ENCODE data around the gene CHST13.

DNA sequence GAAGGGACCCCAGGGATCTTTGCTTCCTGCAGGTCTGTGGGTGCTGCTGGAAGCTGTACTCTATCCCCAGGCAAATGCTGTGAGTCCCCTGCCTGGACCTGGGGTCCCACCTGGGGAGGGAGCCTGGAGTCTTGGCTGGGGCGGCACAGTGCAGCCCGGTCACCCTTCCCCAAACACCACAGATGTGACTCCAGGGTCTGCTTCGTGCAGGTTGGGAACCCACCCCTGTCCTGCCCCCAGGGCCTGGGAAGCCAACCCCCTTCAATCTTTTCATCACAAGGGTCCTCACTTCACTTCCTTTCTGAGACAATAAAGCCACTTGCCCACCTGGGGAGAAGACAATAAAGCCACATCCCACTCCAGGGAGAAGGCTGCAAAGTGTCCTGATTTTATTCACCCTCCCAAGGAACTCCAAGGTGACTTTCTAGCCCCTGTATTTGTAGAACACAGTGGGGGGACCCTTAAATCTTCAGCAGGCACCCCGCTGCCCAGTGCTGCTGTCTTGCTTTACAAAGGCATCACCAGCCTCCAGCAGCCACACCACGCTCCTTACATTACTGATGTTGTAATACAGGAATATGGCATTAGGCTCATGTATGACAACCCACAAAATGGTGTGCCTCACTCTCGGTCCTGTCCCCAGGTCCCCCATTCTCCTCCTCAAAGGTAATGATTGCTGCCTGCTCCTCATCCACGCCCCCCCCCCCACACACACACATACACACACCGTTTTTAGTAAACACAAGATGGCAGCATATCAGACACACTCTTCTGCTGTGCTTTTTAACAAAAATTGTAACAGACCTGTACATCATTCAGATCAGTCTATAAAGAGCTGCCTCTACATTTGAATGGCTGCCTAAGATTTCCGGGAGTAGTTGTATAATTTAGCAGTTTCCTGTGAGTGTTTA is 24.9 kb downstream of the CHST13 start:
- no peak for TF ChIP-seq POLR2A (IDR thresholded peaks at IDR 0.05)
- TF ChIP-seq, protein P1, sequence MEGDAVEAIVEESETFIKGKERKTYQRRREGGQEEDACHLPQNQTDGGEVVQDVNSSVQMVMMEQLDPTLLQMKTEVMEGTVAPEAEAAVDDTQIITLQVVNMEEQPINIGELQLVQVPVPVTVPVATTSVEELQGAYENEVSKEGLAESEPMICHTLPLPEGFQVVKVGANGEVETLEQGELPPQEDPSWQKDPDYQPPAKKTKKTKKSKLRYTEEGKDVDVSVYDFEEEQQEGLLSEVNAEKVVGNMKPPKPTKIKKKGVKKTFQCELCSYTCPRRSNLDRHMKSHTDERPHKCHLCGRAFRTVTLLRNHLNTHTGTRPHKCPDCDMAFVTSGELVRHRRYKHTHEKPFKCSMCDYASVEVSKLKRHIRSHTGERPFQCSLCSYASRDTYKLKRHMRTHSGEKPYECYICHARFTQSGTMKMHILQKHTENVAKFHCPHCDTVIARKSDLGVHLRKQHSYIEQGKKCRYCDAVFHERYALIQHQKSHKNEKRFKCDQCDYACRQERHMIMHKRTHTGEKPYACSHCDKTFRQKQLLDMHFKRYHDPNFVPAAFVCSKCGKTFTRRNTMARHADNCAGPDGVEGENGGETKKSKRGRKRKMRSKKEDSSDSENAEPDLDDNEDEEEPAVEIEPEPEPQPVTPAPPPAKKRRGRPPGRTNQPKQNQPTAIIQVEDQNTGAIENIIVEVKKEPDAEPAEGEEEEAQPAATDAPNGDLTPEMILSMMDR (IDR thresholded peaks at IDR 0.05): no peak
- TF ChIP-seq POLR2AphosphoS5 (IDR thresholded peaks at IDR 0.05): no peak
- no peak for TF ChIP-seq EP300 (IDR thresholded peaks at IDR 0.05)

Data from sigmoid colon (tissue), 4 donors.